IPS-15b (cell line): ENCODE measurements around the gene REEP5.
"Not testable (repeated sequence)": the region's sequence is repeated elsewhere in the genome, so short reads cannot be mapped to it uniquely, and the experiment has no call there.

ENCODE experiments used
- H3K27me3 ChIP-seq: one replicate; pipeline ENCODE4 v1.6.1; 2013; ENCODE audit warnings: low read length; ENCODE audit not compliant: control insufficient read depth, insufficient read depth
- H3K36me3 ChIP-seq: one replicate; pipeline ENCODE4 v1.6.1; 2013; ENCODE audit warnings: low read length; ENCODE audit not compliant: control insufficient read depth, insufficient read depth
- H3K4me1 ChIP-seq: one replicate; pipeline ENCODE4 v1.6.1; 2013; ENCODE audit warnings: mild to moderate bottlenecking, low read length; ENCODE audit not compliant: control insufficient read depth, insufficient read depth
- H3K4me3 ChIP-seq: one replicate; pipeline ENCODE4 v1.5.1; 2013; ENCODE audit warnings: low read depth, low read length
- H3K9ac ChIP-seq: one replicate; pipeline ENCODE4 v1.6.1; 2013; ENCODE audit warnings: low read depth, mild to moderate bottlenecking, low read length
- H3K9me3 ChIP-seq: one replicate; pipeline ENCODE4 v1.6.1; 2013; ENCODE audit warnings: mild to moderate bottlenecking, low read length; ENCODE audit not compliant: control insufficient read depth, insufficient read depth

The REEP5 gene

DNA sequence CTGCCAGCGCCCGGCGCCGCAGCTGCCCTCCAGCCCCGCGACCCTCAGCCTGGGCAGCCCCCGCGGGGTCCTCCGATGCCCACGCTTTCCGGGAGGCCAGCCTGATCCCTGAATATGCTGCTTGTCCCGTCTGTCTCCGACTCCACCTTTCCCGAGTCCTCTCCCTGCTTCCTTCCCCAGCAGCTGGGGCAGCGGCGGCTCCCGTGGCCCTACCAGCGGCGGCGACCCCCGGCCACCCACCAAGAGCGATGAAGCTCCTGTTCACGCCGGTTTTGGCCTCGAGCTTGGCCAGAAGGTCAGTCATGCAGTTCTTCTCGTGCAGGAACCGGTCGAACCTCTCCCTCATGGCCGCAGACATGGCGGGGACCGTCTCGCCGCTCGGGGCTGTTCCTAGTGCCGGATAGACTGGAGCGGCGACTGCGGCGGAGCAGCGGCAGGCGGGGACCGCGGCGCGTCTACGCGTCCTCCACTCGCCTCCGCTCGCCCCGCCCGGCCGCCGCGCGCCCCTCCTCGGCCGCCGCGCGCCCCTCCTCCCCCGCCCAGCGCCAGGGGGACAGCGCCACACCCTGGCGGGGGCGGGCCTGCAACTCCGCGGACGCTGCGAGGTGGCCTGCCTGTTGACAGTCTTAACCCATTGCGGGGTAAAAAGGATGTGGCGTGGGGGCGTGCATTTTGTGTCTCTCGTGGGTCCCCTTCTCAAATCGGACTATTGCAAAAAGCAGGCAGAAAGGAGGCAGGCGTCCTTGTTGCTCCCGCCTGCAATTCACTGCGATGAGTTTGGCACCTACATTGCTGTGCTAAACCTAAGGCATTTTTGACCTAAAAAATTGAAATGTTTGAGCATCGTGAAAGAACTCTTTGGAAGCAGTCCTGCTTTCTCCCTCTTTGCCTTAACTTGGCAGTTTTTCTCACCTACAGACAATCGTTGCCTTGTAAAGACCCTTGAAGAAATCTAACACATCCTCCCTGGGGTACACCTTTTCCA, at the start of gene REEP5:
Gene REEP5, minus strand, starts transcription at position 395 of the 985 bp plus-strand sequence. Its CDS starts 37 bp downstream, at position 358.
- peaks cover 11% of the 10 kb centered on the region for H3K27me3 ChIP-seq
- H3K9me3 ChIP-seq: no peaks in the 10 kb centered on the region
- no peaks in the 10 kb centered on the region for H3K36me3 ChIP-seq
- no peaks in the 10 kb centered on the region for H3K4me1 ChIP-seq
- peak within 1 kb of the TSS; percentile 86 for H3K4me3 ChIP-seq
- H3K9ac ChIP-seq: peak within 1 kb of the TSS; percentile 90

GRCh38 chr5:112971276-112971675, 49.2 kb upstream of the REEP5 start:
- no peaks in the 10 kb centered on the region for H3K27me3 ChIP-seq
- no peaks in the 10 kb centered on the region for H3K36me3 ChIP-seq
- no peak overlapping the region for H3K4me3 ChIP-seq
- H3K9me3 ChIP-seq: no peaks in the 10 kb centered on the region
- H3K4me1 ChIP-seq: peaks cover 7% of the 10 kb centered on the region
- H3K9ac ChIP-seq: no peak overlapping the region

- H3K9ac ChIP-seq: no peak overlapping the region
- H3K4me3 ChIP-seq: no peak overlapping the region
- H3K9me3 ChIP-seq: no peaks in the 10 kb centered on the region
- peaks cover 7% of the 10 kb centered on the region for H3K4me1 ChIP-seq
- H3K27me3 ChIP-seq: no peaks in the 10 kb centered on the region
- H3K36me3 ChIP-seq: no peaks in the 10 kb centered on the region
Observed at GRCh38 chr5:112968411-112969106, 46.5 kb upstream of the REEP5 start.

DNA sequence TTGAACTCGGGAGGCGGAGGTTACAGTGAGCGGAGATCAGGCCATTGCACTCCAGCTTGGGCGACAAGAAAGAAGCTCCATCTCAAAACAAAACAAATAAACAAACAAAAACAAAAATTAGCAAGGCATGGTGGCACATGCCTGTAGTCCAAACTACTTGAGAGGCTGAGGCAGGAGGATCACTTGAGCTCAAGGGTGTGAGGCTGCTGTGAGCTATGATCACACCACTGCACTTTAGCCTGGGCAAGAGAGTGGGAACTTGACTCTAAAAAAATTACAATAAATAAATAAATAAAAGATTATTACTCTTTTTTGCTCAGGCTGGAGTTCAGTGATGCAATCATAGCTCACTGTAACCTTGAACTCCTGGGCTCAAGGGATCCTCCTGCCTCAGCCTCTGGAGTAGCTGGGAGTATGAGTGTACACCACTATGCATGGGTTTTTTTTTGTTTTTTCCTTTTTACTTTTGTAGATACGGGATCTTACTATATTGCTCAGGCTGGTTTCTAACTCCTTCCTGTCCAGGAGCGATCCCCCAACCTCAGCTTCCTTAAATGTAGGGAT, 45.6 kb upstream of the REEP5 start:
- Histone ChIP-seq H3K36me3 (no peaks in the 10 kb centered on the region), H3K4me1 (peaks cover 7% of the 10 kb centered on the region), H3K27me3 (no peaks in the 10 kb centered on the region), H3K9ac (no peak overlapping the region), H3K9me3 (no peaks in the 10 kb centered on the region), H3K4me3 (no peak overlapping the region)

- Histone ChIP-seq H3K9ac (no peak overlapping the region), H3K27me3 (no peaks in the 10 kb centered on the region), H3K4me3 (no peak overlapping the region), H3K36me3 (no peaks in the 10 kb centered on the region), H3K4me1 (peaks cover 2% of the 10 kb centered on the region), H3K9me3 (no peaks in the 10 kb centered on the region)
Observed at GRCh38 chr5:112965733-112966306, 43.8 kb upstream of the REEP5 start.

DNA sequence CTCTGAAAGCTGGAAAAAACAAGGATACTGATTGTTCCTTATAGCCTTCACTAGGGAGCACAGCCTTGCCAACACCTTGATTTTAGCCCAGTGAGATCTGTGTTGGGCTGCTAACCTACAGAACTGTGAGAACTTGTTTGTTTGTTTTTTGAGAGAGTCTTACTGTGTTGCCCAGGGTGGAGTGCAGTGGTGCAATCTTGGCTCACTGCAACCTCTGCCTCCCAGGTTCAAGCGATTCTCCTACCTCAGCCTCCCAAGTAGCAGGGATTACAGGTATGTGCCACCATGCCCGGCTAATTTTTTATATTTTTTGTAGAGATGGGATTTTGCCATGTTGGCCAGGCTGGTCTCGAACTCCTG, 41.3 kb upstream of the REEP5 start:
- H3K27me3 ChIP-seq, H3K36me3 ChIP-seq, H3K9ac ChIP-seq, H3K9me3 ChIP-seq, H3K4me3 ChIP-seq, H3K4me1 ChIP-seq: not testable (repeated sequence)

- Histone ChIP-seq H3K4me3 (no peak overlapping the region), H3K9ac (no peak overlapping the region), H3K36me3 (no peaks in the 10 kb centered on the region), H3K9me3 (no peaks in the 10 kb centered on the region), H3K27me3 (no peaks in the 10 kb centered on the region), H3K4me1 (no peaks in the 10 kb centered on the region)
Observed at GRCh38 chr5:112960863-112961504, 39.0 kb upstream of the REEP5 start.

- Histone ChIP-seq H3K36me3 (no peaks in the 10 kb centered on the region), H3K9ac (no peak overlapping the region), H3K9me3 (no peaks in the 10 kb centered on the region), H3K27me3 (no peaks in the 10 kb centered on the region), H3K4me3 (no peak overlapping the region), H3K4me1 (no peaks in the 10 kb centered on the region)
Observed at GRCh38 chr5:112960315-112960714, 38.3 kb upstream of the REEP5 start.

GRCh38 chr5:112959872-112960271, 37.8 kb upstream of the REEP5 start:
- H3K36me3 ChIP-seq, H3K4me1 ChIP-seq, H3K27me3 ChIP-seq, H3K9me3 ChIP-seq, H3K9ac ChIP-seq, H3K4me3 ChIP-seq: not testable (repeated sequence)

DNA sequence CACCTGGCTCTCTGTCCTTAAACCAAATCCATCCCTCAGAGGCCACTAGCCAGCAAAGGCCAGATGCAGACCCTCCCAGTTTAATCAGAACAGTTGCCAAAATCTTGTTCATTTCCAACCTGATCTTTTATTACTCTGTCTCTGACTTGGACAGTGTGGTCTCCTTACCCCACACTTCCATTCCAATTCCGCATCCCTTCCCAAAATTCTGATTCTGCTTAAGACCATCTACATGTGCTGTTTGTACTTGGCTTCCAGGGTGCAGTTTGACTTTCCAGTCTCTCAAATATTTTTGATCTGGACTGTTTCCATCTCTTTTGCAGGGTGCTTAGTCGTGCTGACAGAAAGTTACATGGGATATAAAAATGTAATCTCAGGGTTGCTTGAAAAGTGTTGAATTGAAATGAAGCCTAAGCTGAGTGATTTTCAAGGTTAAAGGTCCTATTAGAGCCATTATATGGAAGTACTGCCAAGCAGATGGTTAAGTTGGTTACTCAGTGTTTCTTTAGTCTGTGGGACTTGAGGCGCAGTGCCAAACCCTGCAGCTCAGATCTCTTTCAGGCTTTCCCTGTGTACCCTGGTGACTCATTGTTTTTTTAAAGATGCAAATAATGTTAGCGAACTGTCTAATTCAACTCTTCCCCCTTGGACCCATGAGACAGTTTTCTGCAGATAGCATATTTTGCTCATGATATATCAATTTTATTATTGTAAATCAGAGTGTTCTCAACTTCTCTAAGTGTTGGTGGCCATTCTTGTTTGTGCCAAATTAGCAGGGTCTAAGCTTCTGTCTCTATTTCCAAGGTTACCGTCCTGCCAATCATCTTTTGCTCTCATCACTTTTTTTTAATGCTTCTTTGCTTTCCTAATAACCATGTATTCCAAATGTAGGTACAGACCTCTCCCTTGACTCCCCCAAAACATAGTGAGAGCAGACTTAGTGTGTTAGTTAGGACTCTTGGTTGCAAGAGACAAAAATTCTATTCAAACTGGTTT, 36.4 kb upstream of the REEP5 start:
- Histone ChIP-seq H3K27me3 (no peaks in the 10 kb centered on the region), H3K9me3 (no peaks in the 10 kb centered on the region), H3K36me3 (no peaks in the 10 kb centered on the region), H3K4me3 (no peak overlapping the region), H3K4me1 (no peaks in the 10 kb centered on the region), H3K9ac (no peak overlapping the region)
